Neutrophil (primary cell): ENCODE results near the gene TRPM2.
"Not testable (repeated sequence)": the region's sequence is repeated elsewhere in the genome, so short reads cannot be mapped to it uniquely, and the experiment has no call there.

Experiments used
- H3K27ac ChIP-seq: fragments of 200-600 bp; sonication (generic); 2 replicates; pipeline ENCODE4 v1.5.1; 2016; ENCODE audit warnings: mild to moderate bottlenecking, moderate library complexity
- H3K27me3 ChIP-seq: fragments of 200-600 bp; sonication (generic); 2 replicates; pipeline ENCODE4 v1.6.0; 2016; ENCODE audit warnings: mild to moderate bottlenecking
- H3K36me3 ChIP-seq: fragments of 200-600 bp; sonication (generic); 2 replicates; pipeline ENCODE4 v1.5.1; 2017
- H3K4me1 ChIP-seq, 2 experiments: fragments of 200-600 bp in 1 of 2; sonication (generic) in 1 of 2; 1 replicate in 1 of 2; 2 replicates in 1 of 2; pipeline versions ENCODE4 v1.5.1 to v1.6.1; 2013 to 2016; ENCODE audit warnings: low read depth in 1 of 2, low read length in 1 of 2, mild to moderate bottlenecking in 1 of 2, moderate library complexity in 1 of 2; ENCODE audit not compliant: control insufficient read depth in 1 of 2, insufficient read depth in 1 of 2
- H3K4me3 ChIP-seq, 2 experiments: fragments of 200-600 bp in 1 of 2; sonication (generic) in 1 of 2; 1 replicate in 1 of 2; 2 replicates in 1 of 2; pipeline ENCODE4 v1.5.1; 2013 to 2016; ENCODE audit warnings: low read depth in 1 of 2, low read length in 1 of 2, mild to moderate bottlenecking in 1 of 2, moderate library complexity in 1 of 2
- H3K9me3 ChIP-seq: fragments of 200-600 bp; sonication (generic); 2 replicates; pipeline ENCODE4 v1.5.1; 2016
- TF ChIP-seq, protein P1 (sequence below): fragments of 200-600 bp; sonication (generic); IDR thresholded peaks from 2 replicates; pipeline ENCODE4 v1.5.1; 2016; ENCODE audit warnings: antibody characterized with exemption

The TRPM2 gene

DNA sequence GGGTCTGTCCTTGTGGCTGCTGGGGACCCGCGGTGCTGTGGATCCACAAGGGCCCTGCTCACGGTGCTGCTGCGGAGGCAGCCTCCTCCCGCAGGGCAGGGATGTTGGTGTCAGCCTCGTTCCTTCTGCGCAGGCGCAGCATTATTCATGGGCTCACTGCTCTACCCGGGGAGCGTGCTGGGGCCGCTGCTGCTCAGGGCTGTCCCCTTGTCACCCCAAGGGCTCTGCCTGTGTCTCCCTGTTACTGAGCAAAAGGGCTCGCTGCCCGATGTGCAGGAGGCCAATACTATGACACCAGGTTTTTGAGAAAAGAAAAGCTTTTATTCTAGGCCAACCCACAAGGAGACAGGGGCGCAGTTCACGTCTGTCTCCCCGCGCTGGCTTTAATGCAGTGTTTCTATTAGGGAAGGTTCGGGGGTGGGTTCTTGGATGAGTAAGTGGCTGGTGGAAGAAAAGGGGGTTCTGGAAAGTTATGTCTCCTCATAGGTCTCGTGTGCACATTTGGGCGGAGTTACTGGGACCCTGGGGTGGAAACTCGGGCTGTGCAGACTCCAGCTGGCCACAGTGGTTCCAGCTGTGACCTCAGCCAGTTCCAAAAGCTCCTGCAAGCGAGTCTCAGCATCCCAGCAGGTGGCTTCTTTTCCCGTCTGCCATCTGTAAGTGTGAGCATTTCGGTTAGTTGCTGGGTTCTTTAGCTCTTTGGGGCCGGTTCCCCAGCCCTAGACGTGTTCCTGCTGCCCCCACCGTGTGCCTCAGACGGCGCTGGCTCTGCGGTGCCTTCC, 61.1 kb downstream of the TRPM2 start:
- no peaks in the 10 kb centered on the region for H3K27me3 ChIP-seq
- H3K9me3 ChIP-seq, result no peaks in the 10 kb centered on the region
- H3K4me3 ChIP-seq, result no peak overlapping the region
- H3K36me3 ChIP-seq, result peaks cover 67% of the 10 kb centered on the region
- H3K4me1 ChIP-seq, result no peaks in the 10 kb centered on the region
- no peak overlapping the region for H3K27ac ChIP-seq
- TF ChIP-seq, protein P1, sequence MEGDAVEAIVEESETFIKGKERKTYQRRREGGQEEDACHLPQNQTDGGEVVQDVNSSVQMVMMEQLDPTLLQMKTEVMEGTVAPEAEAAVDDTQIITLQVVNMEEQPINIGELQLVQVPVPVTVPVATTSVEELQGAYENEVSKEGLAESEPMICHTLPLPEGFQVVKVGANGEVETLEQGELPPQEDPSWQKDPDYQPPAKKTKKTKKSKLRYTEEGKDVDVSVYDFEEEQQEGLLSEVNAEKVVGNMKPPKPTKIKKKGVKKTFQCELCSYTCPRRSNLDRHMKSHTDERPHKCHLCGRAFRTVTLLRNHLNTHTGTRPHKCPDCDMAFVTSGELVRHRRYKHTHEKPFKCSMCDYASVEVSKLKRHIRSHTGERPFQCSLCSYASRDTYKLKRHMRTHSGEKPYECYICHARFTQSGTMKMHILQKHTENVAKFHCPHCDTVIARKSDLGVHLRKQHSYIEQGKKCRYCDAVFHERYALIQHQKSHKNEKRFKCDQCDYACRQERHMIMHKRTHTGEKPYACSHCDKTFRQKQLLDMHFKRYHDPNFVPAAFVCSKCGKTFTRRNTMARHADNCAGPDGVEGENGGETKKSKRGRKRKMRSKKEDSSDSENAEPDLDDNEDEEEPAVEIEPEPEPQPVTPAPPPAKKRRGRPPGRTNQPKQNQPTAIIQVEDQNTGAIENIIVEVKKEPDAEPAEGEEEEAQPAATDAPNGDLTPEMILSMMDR, result no peak

DNA sequence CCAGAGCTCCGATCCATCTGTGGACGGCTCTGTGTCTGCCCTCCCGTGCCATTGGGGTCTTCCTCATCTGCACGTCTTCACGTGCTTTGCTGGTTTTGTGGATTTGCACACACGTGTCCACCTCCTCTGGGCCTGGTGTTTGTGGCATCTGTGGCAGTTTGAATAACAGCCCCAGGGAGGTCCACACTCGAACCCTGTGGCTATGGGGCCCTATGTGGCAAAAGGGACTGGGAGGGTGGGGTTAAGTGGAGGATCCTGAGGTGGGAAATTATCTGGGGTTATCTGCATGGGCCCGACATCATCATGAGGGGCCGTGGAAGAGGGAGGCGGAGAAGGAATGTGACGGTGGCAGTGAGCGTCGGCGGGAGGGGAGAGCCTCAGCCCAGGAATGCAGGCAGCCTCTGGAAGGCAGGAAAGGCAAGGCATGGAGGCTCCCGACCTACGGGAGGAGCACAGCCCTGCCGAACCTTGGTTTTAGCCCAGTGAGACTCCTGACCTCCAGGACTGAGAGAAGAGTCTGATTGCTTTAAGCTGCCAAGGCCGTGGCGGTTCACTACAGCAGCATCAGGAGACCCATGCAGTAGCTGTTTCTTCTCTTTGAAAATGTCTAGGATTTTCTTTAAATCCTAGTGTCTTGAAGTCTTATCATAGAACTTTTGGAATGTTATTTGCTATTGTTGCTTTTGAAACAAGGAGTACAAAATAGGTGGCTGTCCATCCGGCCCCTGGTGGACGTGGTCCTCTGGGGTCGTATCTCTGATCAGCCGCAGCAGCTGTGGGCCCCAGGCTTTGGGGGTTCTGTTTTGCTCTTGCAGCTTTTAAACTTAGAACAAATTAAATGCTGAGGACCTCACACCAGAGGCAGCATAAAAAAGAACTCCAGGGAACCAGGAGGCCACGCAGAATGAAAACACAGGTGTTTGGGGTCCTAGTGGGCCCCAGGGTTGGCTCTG, 61.9 kb downstream of the TRPM2 start:
- no peaks in the 10 kb centered on the region for H3K9me3 ChIP-seq
- no peaks in the 10 kb centered on the region for H3K27me3 ChIP-seq
- TF ChIP-seq, protein P1, result no peak
- peaks cover 72% of the 10 kb centered on the region for H3K36me3 ChIP-seq
- no peaks in the 10 kb centered on the region for H3K4me1 ChIP-seq
- H3K4me3 ChIP-seq, result no peak overlapping the region
- H3K27ac ChIP-seq, result no peak overlapping the region

DNA sequence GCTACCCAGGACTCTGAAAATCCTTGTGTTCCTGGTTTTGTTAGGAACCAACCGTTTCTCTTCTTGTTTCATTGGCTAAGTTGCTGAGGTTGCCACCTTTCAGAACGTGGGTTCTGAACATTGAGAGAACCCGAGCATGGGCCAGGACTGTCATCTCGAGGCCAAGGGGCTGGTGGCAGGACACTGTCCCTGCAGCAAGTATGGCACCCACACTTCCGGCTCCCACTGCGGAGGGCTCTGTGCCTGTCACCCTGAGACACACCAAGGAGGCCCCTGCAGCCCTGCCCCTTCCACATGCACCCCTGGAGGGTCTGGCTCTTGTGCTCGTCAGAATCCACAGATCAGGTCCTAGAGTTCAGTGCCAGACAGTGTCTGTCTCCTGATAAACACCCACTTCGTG, 62.8 kb downstream of the TRPM2 start:
- H3K27ac ChIP-seq, result no peak overlapping the region
- no peaks in the 10 kb centered on the region for H3K9me3 ChIP-seq
- H3K4me1 ChIP-seq, result no peaks in the 10 kb centered on the region
- no peaks in the 10 kb centered on the region for H3K27me3 ChIP-seq
- H3K36me3 ChIP-seq, result peaks cover 81% of the 10 kb centered on the region
- H3K4me3 ChIP-seq, result no peak overlapping the region
- TF ChIP-seq, protein P1, result no peak

DNA sequence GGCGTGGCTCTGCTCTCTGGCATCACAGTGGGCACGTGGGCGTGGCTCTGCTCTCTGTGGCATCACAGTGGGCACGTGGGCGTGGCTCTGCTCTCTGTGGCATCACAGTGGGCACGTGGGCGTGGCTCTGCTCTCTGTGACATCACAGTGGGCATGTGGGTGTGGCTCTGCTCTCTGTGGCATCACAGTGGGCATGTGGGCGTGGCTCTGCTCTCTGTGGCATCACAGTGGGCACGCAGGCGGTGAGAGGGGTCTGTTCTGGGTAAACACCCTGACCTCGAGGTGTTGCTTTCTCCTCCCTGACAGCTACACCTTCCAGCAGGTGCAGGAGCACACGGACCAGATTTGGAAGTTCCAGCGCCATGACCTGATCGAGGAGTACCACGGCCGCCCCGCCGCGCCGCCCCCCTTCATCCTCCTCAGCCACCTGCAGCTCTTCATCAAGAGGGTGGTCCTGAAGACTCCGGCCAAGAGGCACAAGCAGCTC, 64.2 kb downstream of the TRPM2 start:
- H3K27me3 ChIP-seq, H3K27ac ChIP-seq, H3K4me1 ChIP-seq, H3K4me3 ChIP-seq, H3K9me3 ChIP-seq: not testable (repeated sequence)
- H3K36me3 ChIP-seq, result peaks cover 91% of the 10 kb centered on the region

DNA sequence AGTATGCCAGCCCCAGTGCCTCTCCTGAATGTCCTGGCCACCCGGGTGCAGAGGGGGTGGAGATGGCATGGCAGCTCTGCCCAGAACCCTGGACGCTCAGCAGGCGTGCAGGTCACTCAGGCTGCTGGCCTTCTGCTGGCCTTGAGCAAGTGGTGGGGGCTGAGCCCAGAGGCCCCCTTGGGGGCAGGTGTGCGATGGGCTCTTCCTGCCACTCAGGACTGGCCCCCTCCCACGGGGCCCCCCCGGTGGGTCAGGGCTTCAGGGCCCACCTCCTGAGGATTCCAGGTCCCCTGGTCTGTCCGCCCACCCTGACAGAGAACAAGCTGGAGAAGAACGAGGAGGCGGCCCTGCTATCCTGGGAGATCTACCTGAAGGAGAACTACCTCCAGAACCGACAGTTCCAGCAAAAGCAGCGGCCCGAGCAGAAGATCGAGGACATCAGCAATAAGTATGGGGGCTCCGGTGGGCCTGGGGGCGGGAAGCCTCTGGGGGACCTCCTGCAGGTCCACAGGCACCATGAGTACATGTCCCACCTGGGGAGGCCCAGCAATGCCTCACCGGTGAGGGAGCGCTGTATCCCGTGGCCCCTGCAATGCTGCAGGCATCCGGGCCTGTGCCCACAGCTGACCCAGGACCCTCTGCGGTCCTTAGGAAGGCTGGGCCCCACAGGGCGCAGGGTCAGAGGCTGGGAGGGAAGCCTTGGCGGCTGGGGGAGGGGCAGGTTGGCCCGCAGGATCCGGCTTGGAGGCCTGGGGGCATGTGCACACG, 64.9 kb downstream of the TRPM2 start:
- Histone ChIP-seq H3K4me1 (no peaks in the 10 kb centered on the region), H3K27ac (no peak overlapping the region), H3K9me3 (no peaks in the 10 kb centered on the region), H3K36me3 (peaks cover 92% of the 10 kb centered on the region), H3K27me3 (no peaks in the 10 kb centered on the region), H3K4me3 (no peak overlapping the region)
- TF ChIP-seq, protein P1, result no peak
